Spinal cord (tissue), 10 donors: ENCODE data around the gene TLX2. TPM values are rescaled to one million over a fixed set of nuclear protein-coding genes. Genes with fewer than 3 reads are reported as not detected.
A peak's percentile ranks its signal among the peaks of the same experiment; 100 is the strongest.

Experiments
- DNase-seq, 6 donors: peaks; one replicate each; pipeline versions ENCODE4 v3.0.0 to v3.0.0-alpha.2; 2013 to 2015; ENCODE audit warnings: low spot score in 6 of 6, low read depth in 4 of 6
- H3K27ac ChIP-seq: one replicate; pipeline ENCODE4 v1.5.1; 2013; ENCODE audit warnings: low read depth, low read length, control low read depth
- H3K27me3 ChIP-seq: one replicate; pipeline ENCODE4 v1.6.1; 2013; ENCODE audit warnings: low read length; ENCODE audit not compliant: control insufficient read depth, insufficient read depth
- H3K36me3 ChIP-seq: one replicate; pipeline ENCODE4 v1.6.1; 2013; ENCODE audit warnings: low read length; ENCODE audit not compliant: control insufficient read depth, insufficient read depth
- H3K4me1 ChIP-seq: one replicate; pipeline ENCODE4 v1.6.1; 2013; ENCODE audit warnings: low read length; ENCODE audit not compliant: control insufficient read depth, insufficient read depth
- H3K4me3 ChIP-seq: one replicate; pipeline ENCODE4 v1.5.1; 2013; ENCODE audit warnings: low read depth, low read length, control low read depth
- H3K9me3 ChIP-seq: one replicate; pipeline ENCODE4 v1.6.1; 2013; ENCODE audit warnings: low read length; ENCODE audit not compliant: control insufficient read depth, insufficient read depth
- WGBS: methylation state at CpG from one replicate; pipeline ENCODE4 v1.1.5; 2013; ENCODE audit warnings: missing lambda C conversion rate; ENCODE audit not compliant: insufficient coverage; 5-methylcytosine and 5-hydroxymethylcytosine counted together
- polyA plus RNA-seq, 2 donors: library from polyadenylated mRNA; unstranded; fragments of 120-200 nt; gene quantifications; one replicate each; pipeline ENCODE4 v1.2.1, GENCODE V29; 2013; ENCODE audit not compliant: insufficient read length in 2 of 2
- total RNA-seq, 2 donors: library from RNA; depleted of rRNA in 1 of 2; stranded (reverse); fragments of 120-200 nt in 1 of 2; fragments of >200 nt in 1 of 2; gene quantifications; one replicate each; pipeline versions ENCODE4 v1.2.3 to v1.2.4, GENCODE V29; 2013 to 2014
- donor health status: healthy.

The TLX2 gene
- total and polyA plus RNA-seq, 4 donors, result 0.11 to 0.69 (median 0.27) TPM; not detected in 1

GRCh38 chr2:74495440-74495839, 18.8 kb upstream of the TLX2 start:
- Histone ChIP-seq H3K27me3 (peaks cover 43% of the 10 kb centered on the region), H3K4me1 (peaks cover 30% of the 10 kb centered on the region), H3K36me3 (peaks cover 42% of the 10 kb centered on the region), H3K27ac (no peak overlapping the region), H3K9me3 (no peaks in the 10 kb centered on the region), H3K4me3 (no peak overlapping the region)
- no peak for DNase-seq
- WGBS, result no CpG with 5 or more reads among the region's 1 CpG

GRCh38 chr2:74496997-74497776, 17.1 kb upstream of the TLX2 start:
- no peaks in the 10 kb centered on the region for H3K9me3 ChIP-seq
- H3K27me3 ChIP-seq, result peaks cover 60% of the 10 kb centered on the region
- no peak overlapping the region for H3K4me3 ChIP-seq
- peaks cover 34% of the 10 kb centered on the region for H3K4me1 ChIP-seq
- no peak overlapping the region for H3K27ac ChIP-seq
- no peak for DNase-seq
- H3K36me3 ChIP-seq, result peaks cover 24% of the 10 kb centered on the region
- WGBS, result 45% methylated on average over 6 of the region's 19 CpGs

- WGBS, result 1% methylated on average over 60 of the region's 61 CpGs
- H3K4me3 ChIP-seq, result no peak overlapping the region
- H3K9me3 ChIP-seq, result no peaks in the 10 kb centered on the region
- no peak for DNase-seq
- no peak overlapping the region for H3K27ac ChIP-seq
- peaks cover 17% of the 10 kb centered on the region for H3K36me3 ChIP-seq
- peaks cover 42% of the 10 kb centered on the region for H3K4me1 ChIP-seq
- H3K27me3 ChIP-seq, result peaks cover 68% of the 10 kb centered on the region
These were observed 16.3 kb upstream of the TLX2 start for GRCh38 chr2:74497777-74498499.

- Histone ChIP-seq H3K36me3 (peaks cover 10% of the 10 kb centered on the region), H3K4me1 (peaks cover 49% of the 10 kb centered on the region), H3K27me3 (peaks cover 75% of the 10 kb centered on the region), H3K27ac (no peak overlapping the region), H3K9me3 (no peaks in the 10 kb centered on the region), H3K4me3 (no peak overlapping the region)
- under 1% methylated on average over 41 of the region's 41 CpGs for WGBS
- no peak for DNase-seq
These were observed 15.6 kb upstream of the TLX2 start for GRCh38 chr2:74498500-74499266.

- H3K4me3 ChIP-seq, result no peak within 1 kb of the TSS
- no peaks in the 10 kb centered on the region for H3K9me3 ChIP-seq
- peaks cover 82% of the 10 kb centered on the region for H3K27me3 ChIP-seq
- peaks cover 7% of the 10 kb centered on the region for H3K36me3 ChIP-seq
- H3K4me1 ChIP-seq, result peaks cover 55% of the 10 kb centered on the region
- WGBS, result under 1% methylated on average over 62 of the region's 65 CpGs
- no peak within 1 kb of the TSS for H3K27ac ChIP-seq
- DNase-seq, result no peak
These were observed 14.8 kb upstream of the TLX2 start, which contains the start of gene LBX2 for GRCh38 chr2:74499267-74499939. Gene LBX2 (minus strand): TSS chr2:74499603. CDS start chr2:74499537, 66 bp downstream.

GRCh38 chr2:74499940-74500577, 14.2 kb upstream of the TLX2 start:
- Histone ChIP-seq H3K36me3 (peaks cover 4% of the 10 kb centered on the region), H3K4me3 (no peak overlapping the region), H3K9me3 (no peaks in the 10 kb centered on the region), H3K27ac (no peak overlapping the region), H3K27me3 (peaks cover 89% of the 10 kb centered on the region), H3K4me1 (peaks cover 56% of the 10 kb centered on the region)
- DNase-seq, result no peak
- 14% methylated on average over 13 of the region's 15 CpGs for WGBS

GRCh38 chr2:74500578-74500946, 13.7 kb upstream of the TLX2 start:
- no peak overlapping the region for H3K4me3 ChIP-seq
- H3K27ac ChIP-seq, result no peak overlapping the region
- peaks cover 94% of the 10 kb centered on the region for H3K27me3 ChIP-seq
- H3K36me3 ChIP-seq, result peaks cover 9% of the 10 kb centered on the region
- DNase-seq, result no peak
- no peaks in the 10 kb centered on the region for H3K9me3 ChIP-seq
- peaks cover 61% of the 10 kb centered on the region for H3K4me1 ChIP-seq

- DNase-seq, result no peak
- H3K27ac ChIP-seq, result no peak overlapping the region
- peaks cover 98% of the 10 kb centered on the region for H3K27me3 ChIP-seq
- 29% methylated on average over 14 of the region's 18 CpGs for WGBS
- peaks cover 15% of the 10 kb centered on the region for H3K36me3 ChIP-seq
- H3K9me3 ChIP-seq, result no peaks in the 10 kb centered on the region
- H3K4me1 ChIP-seq, result peaks cover 70% of the 10 kb centered on the region
- H3K4me3 ChIP-seq, result peak overlapping the region; percentile 45
These were observed 12.7 kb upstream of the TLX2 start for GRCh38 chr2:74501335-74502071.
